Measurements from ENCODE around the gene RABGAP1L.
"Not testable (repeated sequence)": the region's sequence is repeated elsewhere in the genome, so short reads cannot be mapped to it uniquely, and the experiment has no call there.

GRCh38 chr1:174649572-174649971 lies 490.3 kb downstream of the RABGAP1L start:
- TF ChIP-seq POLR2A, CTCF (IDR thresholded peaks at IDR 0.05): not testable (repeated sequence)

Measured in thyroid gland (tissue), 4 donors.